Activated CD4-positive, alpha-beta memory T cell treated with anti-CD3 and anti-CD28 coated beads for 36 hours (primary cell): ENCODE results near the gene KISS1. TPM values are rescaled to one million over a fixed set of nuclear protein-coding genes. Genes with fewer than 3 reads are reported as not detected.

Experiments used
- total RNA-seq, 2 experiments: library from RNA; stranded (reverse); gene quantifications; one replicate each; pipeline ENCODE4 v1.2.3, GENCODE V29; 2021

The KISS1 gene
- total RNA-seq, 2 experiments from 2014 or later, result not detected

Other genes with a start within 250 kb of the KISS1 start
- gene SOX13, start 123.4 kb downstream of the KISS1 start, total RNA-seq, result 1 to 10 TPM; 4.6 to 5.8 TPM
- gene ETNK2, start 44.4 kb downstream of the KISS1 start, total RNA-seq, result 1 to 10 TPM; 1.6 to 1.9 TPM
- not detected for gene REN, start 30.2 kb downstream of the KISS1 start, total RNA-seq
- gene GOLT1A, start 17.5 kb upstream of the KISS1 start, total RNA-seq, result under 1 TPM in 1 of 2 experiments, not detected in 1; 0.27 TPM
- gene PLEKHA6, start 163.4 kb upstream of the KISS1 start, total RNA-seq, result under 1 TPM; 0.52 to 0.80 TPM
- 10 to 100 TPM; 54.9 to 57.1 TPM for gene PPP1R15B, start 215.3 kb upstream of the KISS1 start, total RNA-seq